ENCODE measurements around the gene ACAP2.

- TF ChIP-seq, protein P1, sequence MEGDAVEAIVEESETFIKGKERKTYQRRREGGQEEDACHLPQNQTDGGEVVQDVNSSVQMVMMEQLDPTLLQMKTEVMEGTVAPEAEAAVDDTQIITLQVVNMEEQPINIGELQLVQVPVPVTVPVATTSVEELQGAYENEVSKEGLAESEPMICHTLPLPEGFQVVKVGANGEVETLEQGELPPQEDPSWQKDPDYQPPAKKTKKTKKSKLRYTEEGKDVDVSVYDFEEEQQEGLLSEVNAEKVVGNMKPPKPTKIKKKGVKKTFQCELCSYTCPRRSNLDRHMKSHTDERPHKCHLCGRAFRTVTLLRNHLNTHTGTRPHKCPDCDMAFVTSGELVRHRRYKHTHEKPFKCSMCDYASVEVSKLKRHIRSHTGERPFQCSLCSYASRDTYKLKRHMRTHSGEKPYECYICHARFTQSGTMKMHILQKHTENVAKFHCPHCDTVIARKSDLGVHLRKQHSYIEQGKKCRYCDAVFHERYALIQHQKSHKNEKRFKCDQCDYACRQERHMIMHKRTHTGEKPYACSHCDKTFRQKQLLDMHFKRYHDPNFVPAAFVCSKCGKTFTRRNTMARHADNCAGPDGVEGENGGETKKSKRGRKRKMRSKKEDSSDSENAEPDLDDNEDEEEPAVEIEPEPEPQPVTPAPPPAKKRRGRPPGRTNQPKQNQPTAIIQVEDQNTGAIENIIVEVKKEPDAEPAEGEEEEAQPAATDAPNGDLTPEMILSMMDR (IDR thresholded peaks at IDR 0.05) = no peak
- TF ChIP-seq POLR2A (IDR thresholded peaks at IDR 0.05) = no peak
Observed at GRCh38 chr3:195455789-195456188, 13.0 kb upstream of the ACAP2 start.

All from testis (tissue), 2 donors.